NOMO-1 treated with DMSO at 0.1 percent for 48 hours (cell line): ENCODE results near the gene HOXD1.

Source experiments
- DNase-seq: peaks from one replicate; lab custom pipeline; 2025; ENCODE audit not compliant: unreplicated experiment; lab: John Stamatoyannopoulos, UW

HOXD1 gene

GRCh38 chr2:176164611-176165369, 23.7 kb upstream of the HOXD1 start:
- no peak for DNase-seq

GRCh38 chr2:176165370-176166050, 23.0 kb upstream of the HOXD1 start:
- DNase-seq, result no peak

GRCh38 chr2:176166272-176166671, 22.2 kb upstream of the HOXD1 start:
- no peak for DNase-seq

- DNase-seq, result no peak
These were observed 21.1 kb upstream of the HOXD1 start for GRCh38 chr2:176167398-176167797.

GRCh38 chr2:176169181-176169580, 19.3 kb upstream of the HOXD1 start:
- no peak for DNase-seq

- no peak for DNase-seq
These were observed 18.8 kb upstream of the HOXD1 start for GRCh38 chr2:176169711-176170110.

- no peak for DNase-seq
These were observed 17.7 kb upstream of the HOXD1 start for GRCh38 chr2:176170602-176171305.

- DNase-seq, result no peak
These were observed 17.0 kb upstream of the HOXD1 start for GRCh38 chr2:176171351-176172006.

GRCh38 chr2:176172007-176172894, 16.2 kb upstream of the HOXD1 start:
- DNase-seq, result no peak

GRCh38 chr2:176172895-176173566, 15.4 kb upstream of the HOXD1 start:
- no peak for DNase-seq

GRCh38 chr2:176173567-176174381, 14.7 kb upstream of the HOXD1 start:
- no peak for DNase-seq

- DNase-seq, result no peak
These were observed 14.1 kb upstream of the HOXD1 start for GRCh38 chr2:176174382-176174823.

- DNase-seq, result no peak
These were observed 13.4 kb upstream of the HOXD1 start for GRCh38 chr2:176174824-176175708.

- DNase-seq, result no peak
These were observed 12.5 kb upstream of the HOXD1 start for GRCh38 chr2:176175709-176176607.

- no peak for DNase-seq
These were observed 10.9 kb upstream of the HOXD1 start for GRCh38 chr2:176177580-176178037.

- DNase-seq, result no peak
These were observed 10.3 kb upstream of the HOXD1 start for GRCh38 chr2:176178038-176178756.
